ENCODE data around the gene SH3TC1.

SH3TC1 gene
- 50.7 to 77.6 (median 53.0) reads per million in 3 donors for total RNA-seq

DNA sequence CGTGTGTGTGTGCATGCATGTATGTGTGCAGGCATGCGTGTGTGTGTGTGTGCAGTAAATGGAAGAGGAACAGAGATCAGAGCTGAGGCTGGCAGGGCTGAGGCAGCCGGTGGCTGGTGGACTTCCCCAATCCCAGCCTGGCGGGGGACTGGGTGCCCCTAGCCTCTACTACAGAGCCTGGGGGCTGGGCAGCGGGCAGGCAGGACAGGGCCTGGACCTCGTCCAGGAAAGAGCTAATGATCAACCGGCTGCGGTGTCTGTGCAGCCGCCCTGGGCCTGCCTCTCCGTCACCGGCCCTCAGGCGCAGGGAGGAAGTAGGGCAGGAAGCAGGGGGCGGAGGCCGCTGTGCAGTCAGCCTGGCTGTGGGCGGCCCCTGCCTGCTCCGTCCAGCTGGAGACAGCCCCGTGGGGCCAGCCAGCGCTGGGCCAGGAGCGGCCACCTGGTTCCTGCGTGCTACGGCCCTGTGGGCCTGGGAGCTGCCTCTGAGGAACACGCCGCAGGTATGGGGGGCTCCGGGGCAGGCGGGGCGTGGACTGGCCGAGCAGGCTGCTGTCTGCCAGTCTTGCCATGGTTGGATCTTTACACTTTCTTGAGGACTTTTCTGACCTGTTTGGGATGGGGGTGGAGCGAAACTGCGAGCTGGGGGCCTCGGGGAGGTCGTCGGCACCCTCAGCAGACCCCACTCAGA, at the start of gene SH3TC1:
Gene SH3TC1, plus strand, starts transcription at position 385 of the 688 bp plus-strand sequence. CDS start 5,905 bp downstream, outside the sequence.
- H3K9me3 ChIP-seq (ENCODE audit: control insufficient read depth, low read length) = no peaks in the 10 kb centered on the region
- no peaks in the 10 kb centered on the region for H3K36me3 ChIP-seq (ENCODE audit: control insufficient read depth, insufficient read depth, low read length)
- peak; percentile 12 to 48 (median 35) for DNase-seq
- peak within 1 kb of the TSS; percentile 86 for H3K4me3 ChIP-seq (ENCODE audit: insufficient read depth, low read depth, low read length, poor library complexity, severe bottlenecking)
- peak within 1 kb of the TSS; percentile 85 for H3K27ac ChIP-seq (ENCODE audit: insufficient read depth, low read length, poor library complexity, severe bottlenecking)
- H3K27me3 ChIP-seq (replicated peaks; ENCODE audit: control insufficient read depth, insufficient read depth, low read length, poor library complexity, severe bottlenecking) = no peaks in the 10 kb centered on the region
- H3K4me1 ChIP-seq (ENCODE audit: control insufficient read depth, insufficient read depth, low read length, poor library complexity, severe bottlenecking) = peaks cover 44% of the 10 kb centered on the region

GRCh38 chr4:8149664-8150063, 49.4 kb upstream of the SH3TC1 start:
- Histone ChIP-seq H3K27ac (ENCODE audit: insufficient read depth, low read length, poor library complexity, severe bottlenecking) (no peak overlapping the region), H3K27me3 (replicated peaks; ENCODE audit: control insufficient read depth, insufficient read depth, low read length, poor library complexity, severe bottlenecking) (no peaks in the 10 kb centered on the region), H3K4me1 (ENCODE audit: control insufficient read depth, insufficient read depth, low read length, poor library complexity, severe bottlenecking) (no peaks in the 10 kb centered on the region), H3K36me3 (ENCODE audit: control insufficient read depth, insufficient read depth, low read length) (no peaks in the 10 kb centered on the region), H3K9me3 (ENCODE audit: control insufficient read depth, low read length) (no peaks in the 10 kb centered on the region), H3K4me3 (ENCODE audit: insufficient read depth, low read depth, low read length, poor library complexity, severe bottlenecking) (no peak overlapping the region)
- DNase-seq = no peak

DNA sequence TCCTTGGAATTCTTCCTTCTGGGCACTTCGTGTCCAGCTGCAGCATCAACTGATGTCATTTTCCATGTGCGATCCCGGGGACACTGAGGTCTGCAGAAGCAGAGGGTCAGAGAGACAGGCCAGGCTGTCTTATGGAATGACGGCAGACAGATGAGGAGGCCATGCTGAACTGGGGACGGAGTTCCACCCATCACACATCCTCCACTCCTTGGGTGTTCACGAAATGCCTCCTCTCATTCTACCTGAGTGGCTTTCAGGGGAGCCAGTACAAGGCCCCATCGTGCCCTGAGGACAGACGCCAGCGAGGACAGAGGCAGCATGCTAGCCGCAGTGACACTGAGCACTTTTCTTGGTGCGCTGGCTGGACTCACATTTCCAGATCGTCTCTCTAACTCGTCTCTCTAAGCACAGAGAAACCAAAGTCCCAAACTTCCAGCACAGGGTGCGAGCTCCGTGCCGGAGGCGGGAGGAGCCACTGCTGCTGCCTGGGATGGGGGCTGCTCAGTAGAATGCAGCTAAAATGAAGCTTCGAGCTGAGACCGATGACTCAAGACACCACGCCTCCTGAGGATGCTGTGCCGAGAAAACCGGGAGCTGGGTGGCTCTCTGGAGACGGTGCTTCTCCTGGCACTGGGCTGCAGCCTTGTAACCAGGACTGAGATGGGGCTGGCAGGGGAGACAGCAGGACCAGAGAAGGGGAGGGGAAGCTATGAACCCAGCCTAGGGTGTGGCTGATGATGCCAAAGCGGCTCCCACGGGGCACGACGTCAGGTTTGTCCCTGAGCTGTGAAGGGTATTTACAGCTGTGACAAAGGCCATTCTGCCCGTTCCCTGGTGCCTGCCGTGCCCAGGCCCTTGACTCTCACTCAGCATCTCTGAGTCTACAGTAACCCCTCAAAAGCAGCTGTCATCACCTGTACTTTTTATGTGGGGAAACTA, 48.7 kb upstream of the SH3TC1 start:
- no peaks in the 10 kb centered on the region for H3K27me3 ChIP-seq (replicated peaks; ENCODE audit: control insufficient read depth, insufficient read depth, low read length, poor library complexity, severe bottlenecking)

DNA sequence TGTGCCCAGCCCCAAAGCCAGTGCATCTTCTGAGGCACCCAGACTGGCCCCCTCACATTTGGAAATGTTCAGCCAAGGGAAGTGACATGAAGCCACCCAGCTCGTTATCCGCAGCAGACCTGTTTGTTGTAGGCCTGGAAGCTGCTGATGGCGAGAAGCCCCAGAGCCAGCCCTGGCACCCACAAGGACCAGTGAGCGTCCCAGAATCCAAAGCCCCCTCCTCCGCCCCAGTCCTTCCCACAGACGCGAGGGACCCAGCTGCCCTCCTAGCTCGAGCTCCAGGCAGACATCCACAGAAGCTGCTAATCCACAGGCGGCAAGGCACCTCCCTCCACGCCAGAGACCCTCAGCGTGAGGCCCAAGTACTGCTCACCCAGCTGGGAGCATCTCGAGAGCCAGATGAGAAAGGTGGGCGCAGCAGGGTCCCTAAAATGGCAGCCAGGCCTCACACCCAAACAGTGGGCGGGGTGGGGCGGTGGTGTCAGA, 47.9 kb upstream of the SH3TC1 start:
- H3K27me3 ChIP-seq (replicated peaks; ENCODE audit: control insufficient read depth, insufficient read depth, low read length, poor library complexity, severe bottlenecking) = no peaks in the 10 kb centered on the region
- H3K4me1 ChIP-seq (ENCODE audit: control insufficient read depth, insufficient read depth, low read length, poor library complexity, severe bottlenecking) = no peaks in the 10 kb centered on the region
- DNase-seq = no peak
- no peaks in the 10 kb centered on the region for H3K36me3 ChIP-seq (ENCODE audit: control insufficient read depth, insufficient read depth, low read length)
- no peak overlapping the region for H3K27ac ChIP-seq (ENCODE audit: insufficient read depth, low read length, poor library complexity, severe bottlenecking)
- no peak overlapping the region for H3K4me3 ChIP-seq (ENCODE audit: insufficient read depth, low read depth, low read length, poor library complexity, severe bottlenecking)
- H3K9me3 ChIP-seq (ENCODE audit: control insufficient read depth, low read length) = no peaks in the 10 kb centered on the region

More for the DNA sequence above, 48.7 kb upstream of the SH3TC1 start:
- DNase-seq = no peak
- no peaks in the 10 kb centered on the region for H3K36me3 ChIP-seq (ENCODE audit: control insufficient read depth, insufficient read depth, low read length)
- H3K4me3 ChIP-seq (ENCODE audit: insufficient read depth, low read depth, low read length, poor library complexity, severe bottlenecking) = no peak overlapping the region
- H3K4me1 ChIP-seq (ENCODE audit: control insufficient read depth, insufficient read depth, low read length, poor library complexity, severe bottlenecking) = no peaks in the 10 kb centered on the region
- no peaks in the 10 kb centered on the region for H3K9me3 ChIP-seq (ENCODE audit: control insufficient read depth, low read length)
- H3K27ac ChIP-seq (ENCODE audit: insufficient read depth, low read length, poor library complexity, severe bottlenecking) = no peak overlapping the region

GRCh38 chr4:8152090-8152864, 46.8 kb upstream of the SH3TC1 start:
- Histone ChIP-seq H3K27ac (ENCODE audit: insufficient read depth, low read length, poor library complexity, severe bottlenecking) (no peak overlapping the region), H3K27me3 (replicated peaks; ENCODE audit: control insufficient read depth, insufficient read depth, low read length, poor library complexity, severe bottlenecking) (no peaks in the 10 kb centered on the region), H3K4me1 (ENCODE audit: control insufficient read depth, insufficient read depth, low read length, poor library complexity, severe bottlenecking) (no peaks in the 10 kb centered on the region), H3K4me3 (ENCODE audit: insufficient read depth, low read depth, low read length, poor library complexity, severe bottlenecking) (no peak overlapping the region), H3K9me3 (ENCODE audit: control insufficient read depth, low read length) (no peaks in the 10 kb centered on the region), H3K36me3 (ENCODE audit: control insufficient read depth, insufficient read depth, low read length) (no peaks in the 10 kb centered on the region)
- DNase-seq = no peak

DNA sequence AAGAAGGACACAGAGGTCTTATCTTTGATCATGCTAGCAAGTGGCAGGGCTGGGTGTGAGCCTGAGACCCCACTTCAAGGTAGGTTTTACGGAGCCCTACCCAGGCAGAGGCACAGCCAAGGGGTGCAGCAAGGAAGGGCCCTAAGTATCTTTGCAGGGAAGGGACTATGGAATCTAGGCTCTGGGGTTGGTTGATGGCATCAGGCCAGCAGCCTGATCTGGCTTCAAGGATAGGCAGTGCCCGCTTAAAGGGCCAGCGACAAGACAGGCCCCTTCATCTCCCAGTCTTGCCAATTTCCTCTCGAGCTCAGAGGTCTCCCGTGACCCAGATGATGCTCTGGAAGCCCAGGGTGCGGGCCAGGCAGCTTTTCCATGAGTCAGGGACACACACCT, 46.2 kb upstream of the SH3TC1 start:
- H3K9me3 ChIP-seq (ENCODE audit: control insufficient read depth, low read length) = no peaks in the 10 kb centered on the region
- no peak for DNase-seq
- H3K4me3 ChIP-seq (ENCODE audit: insufficient read depth, low read depth, low read length, poor library complexity, severe bottlenecking) = no peak overlapping the region
- no peaks in the 10 kb centered on the region for H3K36me3 ChIP-seq (ENCODE audit: control insufficient read depth, insufficient read depth, low read length)
- H3K4me1 ChIP-seq (ENCODE audit: control insufficient read depth, insufficient read depth, low read length, poor library complexity, severe bottlenecking) = peaks cover 6% of the 10 kb centered on the region
- no peaks in the 10 kb centered on the region for H3K27me3 ChIP-seq (replicated peaks; ENCODE audit: control insufficient read depth, insufficient read depth, low read length, poor library complexity, severe bottlenecking)
- H3K27ac ChIP-seq (ENCODE audit: insufficient read depth, low read length, poor library complexity, severe bottlenecking) = no peak overlapping the region

DNA sequence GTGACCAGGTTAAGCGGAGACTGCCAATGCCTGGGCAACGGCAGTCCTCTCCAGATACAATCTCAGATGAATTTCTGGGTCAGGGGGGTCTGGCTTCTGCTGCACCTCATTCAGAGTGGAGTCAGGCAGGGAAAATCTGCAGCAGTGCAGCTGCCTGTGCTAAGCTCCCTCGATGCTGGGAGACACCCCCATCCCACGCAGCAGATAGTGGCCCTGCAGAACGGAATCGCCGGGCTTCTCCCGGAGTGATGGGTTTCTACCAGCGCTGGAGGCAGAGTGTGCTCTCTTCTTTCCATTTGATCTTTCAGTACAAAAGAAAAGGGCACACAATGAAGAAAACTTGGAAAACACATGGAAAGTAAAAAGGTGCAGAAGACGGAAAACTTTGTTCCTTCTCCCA, 45.6 kb upstream of the SH3TC1 start:
- no peaks in the 10 kb centered on the region for H3K9me3 ChIP-seq (ENCODE audit: control insufficient read depth, low read length)
- H3K27ac ChIP-seq (ENCODE audit: insufficient read depth, low read length, poor library complexity, severe bottlenecking) = no peak overlapping the region
- no peaks in the 10 kb centered on the region for H3K27me3 ChIP-seq (replicated peaks; ENCODE audit: control insufficient read depth, insufficient read depth, low read length, poor library complexity, severe bottlenecking)
- no peak overlapping the region for H3K4me3 ChIP-seq (ENCODE audit: insufficient read depth, low read depth, low read length, poor library complexity, severe bottlenecking)
- no peak for DNase-seq
- H3K36me3 ChIP-seq (ENCODE audit: control insufficient read depth, insufficient read depth, low read length) = no peaks in the 10 kb centered on the region
- H3K4me1 ChIP-seq (ENCODE audit: control insufficient read depth, insufficient read depth, low read length, poor library complexity, severe bottlenecking) = peaks cover 8% of the 10 kb centered on the region

DNA sequence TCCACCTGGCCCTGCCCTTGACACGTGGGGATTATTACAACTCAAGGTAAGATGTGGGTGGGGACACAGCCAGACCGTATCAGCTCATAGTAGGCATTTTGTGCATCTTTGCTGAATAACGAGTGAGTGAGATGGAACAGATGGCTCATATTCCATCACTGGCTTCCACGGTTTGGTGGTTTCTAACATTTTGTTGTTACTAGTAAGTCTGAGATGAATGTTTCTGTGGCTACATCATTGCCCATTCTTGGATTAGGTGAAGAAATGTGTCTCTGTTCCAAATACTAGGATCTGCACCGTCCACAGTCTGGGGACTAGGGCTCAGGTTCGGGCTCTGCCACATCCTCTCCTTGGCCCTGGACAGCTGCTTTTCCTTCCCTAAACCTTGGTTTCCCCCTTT, 44.0 kb upstream of the SH3TC1 start:
- no peak for DNase-seq
- Histone ChIP-seq H3K4me3 (ENCODE audit: insufficient read depth, low read depth, low read length, poor library complexity, severe bottlenecking) (no peak overlapping the region), H3K27me3 (replicated peaks; ENCODE audit: control insufficient read depth, insufficient read depth, low read length, poor library complexity, severe bottlenecking) (no peaks in the 10 kb centered on the region)

DNA sequence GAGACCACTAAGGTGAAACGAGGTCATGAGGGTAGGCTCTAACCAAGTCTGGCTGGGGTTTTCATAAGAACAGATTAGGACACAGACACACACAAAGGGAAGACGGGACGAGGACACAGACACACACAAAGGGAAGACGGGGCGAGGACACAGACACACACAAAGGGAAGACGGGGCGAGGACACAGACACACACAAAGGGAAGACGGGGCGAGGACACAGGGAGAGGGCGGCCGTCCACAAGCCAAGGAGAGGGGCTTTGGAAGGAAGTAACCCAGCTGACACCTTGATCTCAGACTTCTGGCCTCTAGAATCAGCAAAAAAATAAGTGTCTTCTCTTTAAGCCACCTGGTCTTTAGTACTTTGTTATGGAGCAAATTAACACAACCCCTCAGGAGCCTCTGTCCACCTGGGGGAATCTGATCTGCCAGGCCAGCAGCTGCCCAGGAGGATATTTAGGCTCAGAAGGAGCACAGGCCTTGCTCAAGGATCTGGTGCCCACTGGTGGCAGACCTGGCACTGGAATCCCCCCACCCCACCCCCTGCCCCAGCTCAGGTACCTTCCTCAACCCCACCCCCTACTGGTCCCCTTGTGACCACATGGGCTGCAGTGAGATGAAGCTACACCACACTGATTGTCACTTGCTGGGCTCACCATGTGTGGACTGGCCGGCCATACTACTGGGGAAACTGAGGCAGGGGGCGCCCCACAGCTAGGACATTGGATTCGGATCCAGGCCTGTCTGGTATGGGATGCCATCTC, 43.2 kb upstream of the SH3TC1 start:
- Histone ChIP-seq H3K27ac (ENCODE audit: insufficient read depth, low read length, poor library complexity, severe bottlenecking) (no peak overlapping the region), H3K27me3 (replicated peaks; ENCODE audit: control insufficient read depth, insufficient read depth, low read length, poor library complexity, severe bottlenecking) (no peaks in the 10 kb centered on the region)
- no peak for DNase-seq

More for the DNA sequence above, 44.0 kb upstream of the SH3TC1 start:
- no peak overlapping the region for H3K27ac ChIP-seq (ENCODE audit: insufficient read depth, low read length, poor library complexity, severe bottlenecking)
- H3K4me1 ChIP-seq (ENCODE audit: control insufficient read depth, insufficient read depth, low read length, poor library complexity, severe bottlenecking) = peaks cover 15% of the 10 kb centered on the region
- no peaks in the 10 kb centered on the region for H3K9me3 ChIP-seq (ENCODE audit: control insufficient read depth, low read length)
- no peaks in the 10 kb centered on the region for H3K36me3 ChIP-seq (ENCODE audit: control insufficient read depth, insufficient read depth, low read length)

More for the DNA sequence above, 43.2 kb upstream of the SH3TC1 start:
- no peak overlapping the region for H3K4me3 ChIP-seq (ENCODE audit: insufficient read depth, low read depth, low read length, poor library complexity, severe bottlenecking)
- peaks cover 15% of the 10 kb centered on the region for H3K4me1 ChIP-seq (ENCODE audit: control insufficient read depth, insufficient read depth, low read length, poor library complexity, severe bottlenecking)
- no peaks in the 10 kb centered on the region for H3K36me3 ChIP-seq (ENCODE audit: control insufficient read depth, insufficient read depth, low read length)
- H3K9me3 ChIP-seq (ENCODE audit: control insufficient read depth, low read length) = no peaks in the 10 kb centered on the region
